ENCODE data around the gene BCORL1.

The BCORL1 gene

DNA sequence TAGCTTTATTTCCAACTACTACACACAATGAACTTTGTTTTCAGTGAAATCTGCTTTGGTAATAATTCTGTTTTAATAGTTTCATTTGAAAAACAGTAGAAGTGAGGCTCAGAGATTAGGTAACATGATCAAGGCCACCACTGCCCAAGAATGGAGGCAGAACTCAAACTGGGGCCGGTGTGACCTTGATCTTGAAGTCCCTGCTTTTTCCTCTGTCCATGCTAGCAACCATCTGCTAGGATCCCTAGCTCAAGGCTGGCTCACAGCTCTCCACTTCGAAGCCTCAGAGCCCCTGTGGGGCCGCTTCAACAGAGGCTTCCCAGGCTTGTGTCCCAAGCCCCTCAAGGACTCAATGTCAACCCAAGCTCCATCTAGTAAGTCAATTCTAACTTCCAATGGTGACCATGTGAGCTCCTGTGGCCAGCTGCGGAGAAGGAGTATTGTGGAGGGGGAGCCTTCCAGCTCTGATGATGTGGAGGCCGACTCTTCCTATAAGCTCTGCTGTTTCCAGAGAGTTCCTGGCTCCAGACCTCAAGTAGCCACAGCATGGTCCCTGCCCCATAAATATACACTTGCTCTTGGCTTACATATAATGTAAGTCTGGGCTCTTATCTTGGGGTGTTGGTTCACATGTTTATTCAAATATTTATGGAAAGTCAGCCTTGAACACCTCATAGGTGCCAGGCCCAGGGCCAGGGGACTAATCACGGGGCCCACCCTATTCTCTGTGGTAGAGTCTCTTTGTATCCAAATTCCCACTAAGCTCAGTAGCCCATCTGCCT, 113.0 kb downstream of the BCORL1 start:
- DNase-seq, result no peak

GRCh38 chrX:130097507-130098209, 115.2 kb downstream of the BCORL1 start:
- DNase-seq, result peak in 2 of 4 experiments; percentile 1 to 3

DNA sequence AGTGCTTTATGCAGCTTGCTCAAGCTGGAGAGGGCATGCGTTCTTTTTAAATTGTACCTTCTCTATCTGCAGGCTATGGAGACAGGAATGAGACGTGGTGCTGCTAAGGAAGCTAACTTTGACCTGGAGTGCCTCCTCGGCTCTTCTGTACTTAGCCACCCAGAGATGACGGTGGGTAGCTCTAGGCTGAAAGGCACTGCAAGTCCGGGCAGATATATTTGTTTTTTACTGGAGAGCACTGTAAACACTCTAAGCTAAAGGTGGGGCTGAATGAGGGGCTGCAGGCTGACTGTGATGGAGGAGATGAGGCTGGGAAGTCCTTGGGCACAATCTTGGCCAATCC, 115.7 kb downstream of the BCORL1 start:
- no peak for DNase-seq

DNA sequence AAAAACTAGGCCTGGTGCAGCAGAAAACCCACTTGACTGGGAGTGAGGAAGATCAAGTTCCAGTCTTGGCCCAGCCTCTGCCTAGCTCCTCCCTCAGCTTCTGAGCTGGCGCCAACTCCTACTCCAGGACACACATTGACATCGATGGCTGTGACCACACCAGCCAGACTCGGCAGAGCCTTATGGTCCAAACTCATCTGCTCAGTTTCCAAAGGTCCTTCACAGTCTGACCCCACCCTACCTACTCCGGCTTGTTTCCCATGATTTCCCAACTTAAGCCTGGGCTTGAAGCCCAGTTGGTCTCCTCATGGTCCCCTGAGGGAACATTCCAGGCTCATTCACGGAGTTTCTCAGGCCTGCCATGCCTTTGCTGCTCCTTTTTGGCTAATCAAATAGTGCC, 117.7 kb downstream of the BCORL1 start:
- no peak for DNase-seq

- no peak for DNase-seq
Measured at GRCh38 chrX:130103605-130104004, 121.2 kb downstream of the BCORL1 start.

- no peak for DNase-seq
Measured at GRCh38 chrX:130105244-130105643, 122.8 kb downstream of the BCORL1 start.

DNA sequence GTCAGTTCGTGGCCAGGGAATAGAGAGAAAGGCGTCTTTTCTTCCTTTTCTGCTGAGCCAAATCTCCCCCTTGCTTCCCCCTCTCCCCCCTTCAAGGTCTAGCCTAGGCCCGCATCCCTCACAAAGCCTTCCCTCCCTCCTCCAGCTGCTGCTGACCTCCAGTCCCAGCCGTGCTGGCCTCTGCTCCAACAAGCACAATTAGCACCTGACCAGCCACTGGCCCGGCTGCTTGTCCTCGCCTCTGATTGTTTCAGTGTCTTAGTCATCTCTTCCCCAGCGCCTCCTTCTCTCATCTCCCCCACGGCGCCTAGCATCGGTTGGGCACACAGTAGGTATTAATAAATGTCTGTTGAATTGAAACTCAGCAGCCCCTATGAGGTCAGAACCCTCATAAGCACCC, 123.6 kb downstream of the BCORL1 start:
- DNase-seq, result no peak

All from activated CD4-positive, CD25-positive, alpha-beta regulatory T cell (primary cell).